HepG2 (cell line): ENCODE data around the gene ZBTB32. TPM values are rescaled to one million over a fixed set of nuclear protein-coding genes. Genes with fewer than 3 reads are reported as not detected.
A peak's percentile ranks its signal among the peaks of the same experiment; 100 is the strongest.

ENCODE experiments used
- ATAC-seq: fragments of 200-7000 bp; cut with Tn5 transposase; 3 replicates; pipeline ENCODE4 v1.9.1; 2020; ENCODE audit warnings: mild to moderate bottlenecking, moderate library complexity
- BruUV-seq: library from RNA; stranded (reverse); fragments of 400-500 nt; replicated peaks from 2 replicates; lab custom pipeline; 2021; lab: Mats Ljungman, UMichigan
- CTCF ChIA-PET: fragments of 300-600 bp; formaldehyde crosslinking; extraction: SDS; loops from one replicate; lab custom pipeline; 2021; ENCODE audit warnings: low total read pairs, inconsistent platforms, low intra/inter-chr PET ratio; lab: Yijun Ruan, JAX
- POLR2A ChIA-PET: fragments of 350-600 bp; sonication (Branson Sonifier 250); formaldehyde crosslinking; loops from one replicate; lab custom pipeline; 2020; ENCODE audit warnings: antibody characterized with exemption, inconsistent platforms; lab: Yijun Ruan, JAX
- DNase-seq: peaks from one replicate; pipeline ENCODE4 v3.0.0-alpha.2; 2015; ENCODE audit warnings: low spot score
- FAIRE-seq: peaks from 3 replicates; lab custom pipeline; 2011; peaks lifted over from hg19 to GRCh38; lab: Jason Lieb, UNC
- H2AFZ ChIP-seq: one replicate; pipeline ENCODE4 v1.6.1; 2011; ENCODE audit warnings: low read length, inconsistent platforms
- H3K27ac ChIP-seq: fragments of 300-600 bp; 3 replicates; pipeline ENCODE4 v1.8.0; 2011; ENCODE audit warnings: mixed run types, mild to moderate bottlenecking, mixed read lengths, low read length, inconsistent platforms; ENCODE audit not compliant: insufficient read depth; ENCODE audit errors: extremely low read length
- H3K27me3 ChIP-seq, 2 experiments: fragments of 200-600 bp in 1 of 2; 2 replicates in 1 of 2; 3 replicates in 1 of 2; pipeline versions ENCODE4 v1.6.0 to v1.8.0; 2011; ENCODE audit warnings: low read length in 2 of 2, mild to moderate bottlenecking in 2 of 2, moderate library complexity in 2 of 2, inconsistent platforms in 1 of 2; ENCODE audit not compliant: insufficient read depth in 2 of 2, control insufficient read depth in 1 of 2
- H3K36me3 ChIP-seq, 2 experiments: fragments of 200-600 bp in 1 of 2; replicated peaks in 1 of 2; 2 replicates in 1 of 2; 3 replicates in 1 of 2; pipeline versions ENCODE4 v1.5.1 to v1.8.0; 2011; ENCODE audit warnings: low read length in 2 of 2, inconsistent platforms in 1 of 2; ENCODE audit not compliant: insufficient read depth in 2 of 2, control insufficient read depth in 1 of 2
- H3K4me1 ChIP-seq: 2 replicates; pipeline ENCODE4 v1.5.1; 2012; ENCODE audit warnings: low read length, inconsistent platforms; ENCODE audit not compliant: insufficient read depth
- H3K4me2 ChIP-seq: 2 replicates; pipeline ENCODE4 v1.6.0; 2011; ENCODE audit warnings: low read depth, low read length, inconsistent platforms
- H3K4me3 ChIP-seq, 3 experiments: fragments of 200-600 bp in 1 of 3; sonication (generic), shearing (Covaris generic) in 1 of 3; replicated peaks in 1 of 3; 2 replicates each; pipeline ENCODE4 v1.5.1; 2011 to 2016; ENCODE audit warnings: low read length in 3 of 3, inconsistent platforms in 2 of 3, low read depth in 2 of 3, mild to moderate bottlenecking in 2 of 3, control low read depth in 1 of 3, mixed read lengths in 1 of 3; ENCODE audit not compliant: insufficient read depth in 1 of 3
- H3K79me2 ChIP-seq: one replicate; pipeline ENCODE4 v1.6.1; 2011; ENCODE audit warnings: low read length, inconsistent platforms; ENCODE audit not compliant: insufficient read depth
- H3K9ac ChIP-seq: 2 replicates; pipeline ENCODE4 v1.6.0; 2011; ENCODE audit warnings: mild to moderate bottlenecking, low read depth, low read length, inconsistent platforms; ENCODE audit not compliant: insufficient read depth
- H3K9me3 ChIP-seq: 2 replicates; pipeline ENCODE4 v1.5.1; 2012; ENCODE audit warnings: mild to moderate bottlenecking, low read length
- H4K20me1 ChIP-seq: 2 replicates; pipeline ENCODE4 v1.6.0; 2011; ENCODE audit warnings: inconsistent platforms, mild to moderate bottlenecking, low read length, moderate library complexity; ENCODE audit not compliant: insufficient read depth
- AGO2 ChIP-seq: fragments of 200-400 bp; formaldehyde crosslinking; optimal IDR thresholded peaks from 2 replicates; pipeline ENCODE3; 2017; ENCODE audit warnings: mild to moderate bottlenecking, low read depth, low read length, moderate library complexity
- ELK4 ChIP-seq: sonication (generic); formaldehyde crosslinking; IDR thresholded peaks from 2 replicates; pipeline ENCODE4 v1.9.0; 2021; ENCODE audit warnings: missing genetic modification reagents, borderline replicate concordance
- FIP1L1 ChIP-seq: fragments of 200-400 bp; formaldehyde crosslinking; IDR thresholded peaks from 2 replicates; pipeline ENCODE4 v1.6.1; 2018; ENCODE audit warnings: low read depth, mild to moderate bottlenecking, low read length, moderate library complexity, borderline replicate concordance; ENCODE audit not compliant: insufficient read depth
- FOXP1 ChIP-seq, 2 experiments: fragments of 450-650 bp in 1 of 2; IDR thresholded peaks; 2 replicates each; pipeline ENCODE4 v1.6.1; 2017 to 2018; ENCODE audit warnings: antibody characterized with exemption in 1 of 2
- HOXA5 ChIP-seq: sonication (generic); formaldehyde crosslinking; IDR thresholded peaks from 2 replicates; pipeline ENCODE4 v1.4.0; 2020; ENCODE audit warnings: missing genetic modification reagents
- IKZF5 ChIP-seq: IDR thresholded peaks from 2 replicates; pipeline ENCODE4 v1.6.1; 2018; ENCODE audit warnings: missing genetic modification reagents, mild to moderate bottlenecking, missing compliant biosample characterization
- IRX3 ChIP-seq: sonication (generic); formaldehyde crosslinking; IDR thresholded peaks from 2 replicates; pipeline ENCODE4 v1.8.1; 2023; ENCODE audit warnings: mild to moderate bottlenecking, low read depth, missing genetic modification reagents, borderline replicate concordance
- LRRFIP1 ChIP-seq: sonication (generic); formaldehyde crosslinking; conservative IDR thresholded peaks from 2 replicates; pipeline ENCODE4 v1.4.0; 2020; ENCODE audit warnings: missing genetic modification reagents
- MIER2 ChIP-seq: IDR thresholded peaks from 2 replicates; pipeline ENCODE4 v1.6.1; 2016; ENCODE audit warnings: missing biosample characterization, missing genetic modification reagents
- MXD3 ChIP-seq: IDR thresholded peaks from 2 replicates; pipeline ENCODE4 v1.6.1; 2016; ENCODE audit warnings: mild to moderate bottlenecking, missing biosample characterization, missing genetic modification reagents
- NRL ChIP-seq: sonication (generic); formaldehyde crosslinking; IDR thresholded peaks from 2 replicates; pipeline ENCODE4 v1.5.0; 2020; ENCODE audit warnings: missing genetic modification reagents, mild to moderate bottlenecking, moderate library complexity, borderline replicate concordance
- POLR2A ChIP-seq, 2 experiments: IDR thresholded peaks; 2 replicates each; pipeline ENCODE4 v1.6.1; 2011; ENCODE audit warnings: low read depth in 2 of 2, low read length in 2 of 2, mild to moderate bottlenecking in 1 of 2, moderate library complexity in 1 of 2; ENCODE audit not compliant: insufficient read depth in 1 of 2
- SMARCC2 ChIP-seq: fragments of 450-650 bp; IDR thresholded peaks from 2 replicates; pipeline ENCODE4 v1.6.1; 2017; ENCODE audit warnings: antibody characterized with exemption, mild to moderate bottlenecking
- ZMYM3 ChIP-seq: sonication (generic); formaldehyde crosslinking; IDR thresholded peaks from 2 replicates; pipeline ENCODE4 v1.5.1; 2020; ENCODE audit warnings: mild to moderate bottlenecking, missing genetic modification reagents
- WGBS: methylation state at CpG from one replicate; pipeline ENCODE4 v1.1.6; 2017; ENCODE audit warnings: low lambda C conversion rate; 5-methylcytosine and 5-hydroxymethylcytosine counted together
- in situ Hi-C: cut with HindIII; loops from 2 replicates; pipeline ENCODE4 v1.10.0; 2017; ENCODE audit warnings: low pct_unique_long_range_greater_than_20kb; ENCODE audit not compliant: extremely low pct_ligation_motif_present
- intact Hi-C: fragments of 100-400 bp; cut with micrococcal nuclease; formaldehyde crosslinking; loops from one replicate; pipeline ENCODE4 v1.10.0; 2022; ENCODE audit not compliant: unreplicated experiment
- polyA plus RNA-seq, 8 experiments: library from polyadenylated mRNA; depleted of rRNA in 3 of 8; stranded (reverse) in 7 of 8; unstranded in 1 of 8; fragments of >200 nt; fragmentation: Illumina TruSeq in 4 of 8; extraction: Trizol in 4 of 8; gene quantifications; 2 replicates each; pipeline versions ENCODE4 v1.2.1 to v1.2.3, GENCODE V29; 2011 to 2016; ENCODE audit warnings: low read depth in 4 of 8, missing spikeins in 1 of 8, mixed read lengths in 1 of 8; ENCODE audit not compliant: insufficient read depth in 1 of 8
- total RNA-seq, 5 experiments: library from RNA; depleted of rRNA; stranded (reverse); fragments of >200 nt; fragmentation: Illumina TruSeq; extraction: Trizol; gene quantifications; 2 replicates each; pipeline ENCODE4 v1.2.3, GENCODE V29; 2016; ENCODE audit warnings: low read depth in 1 of 5

Gene ZBTB32
- total and polyA plus RNA-seq, 2 of the 13 experiments (the other 11 are each of a cell fraction or from before 2014, with no cell fraction given) = not detected

- WGBS = 96% methylated on average over 26 of the region's 35 CpGs
- DNase-seq (no peak), ATAC-seq (no peak), FAIRE-seq (no peak)
- no peaks in the 10 kb centered on the region for H3K79me2 ChIP-seq
- H4K20me1 ChIP-seq = no peaks in the 10 kb centered on the region
- H3K9me3 ChIP-seq = no peaks in the 10 kb centered on the region
- in situ Hi-C loops = no loop called here
- H3K9ac ChIP-seq = no peak overlapping the region
- intact Hi-C loops = no loop called here
- H3K27me3 ChIP-seq = no peaks in the 10 kb centered on the region
- no peak overlapping the region for H2AFZ ChIP-seq
- TF ChIP-seq FIP1L1 (no peak), ELK4 (CRISPR knock-in tag) (no peak), POLR2A (IDR thresholded peaks at IDR 0.05; ENCODE audit: insufficient read depth in 1 of 2, low read depth in 2 of 2, low read length in 2 of 2) (peak in 1 of 2 experiments; percentile 16; a peak in 1 of 4 replicates), MIER2 (no peak), NRL (CRISPR knock-in tag) (no peak), IRX3 (CRISPR knock-in tag) (no peak), LRRFIP1 (CRISPR knock-in tag) (no peak), MXD3 (CRISPR knock-in tag) (no peak), SMARCC2 (no peak), HOXA5 (CRISPR knock-in tag) (no peak), IKZF5 (CRISPR knock-in tag) (no peak), ZMYM3 (CRISPR knock-in tag) (no peak), FOXP1 (IDR thresholded peaks at IDR 0.05) (no peak), FOXP1 (CRISPR knock-in tag; IDR thresholded peaks at IDR 0.05) (no peak), AGO2 (peak; percentile 80)
- BruUV-seq = no TSS peak
- H3K4me3 ChIP-seq = no peak overlapping the region
- H3K27ac ChIP-seq = no peak overlapping the region
- no peaks in the 10 kb centered on the region for H3K4me1 ChIP-seq
- no peak overlapping the region for H3K4me2 ChIP-seq
- ChIA-PET CTCF (no interaction called here), POLR2A (interaction anchor here (1.2 kb wide), 1 partner anchor 58 kb away, joined by 3 read pairs; no protein-coding TSS in a partner anchor)
- H3K36me3 ChIP-seq = peaks cover 40 to 91% of the 10 kb centered on the region in 2 experiments; a peak in 4 of 5 replicates
Measured at GRCh38 chr19:35733180-35734125, 29.1 kb downstream of the ZBTB32 start.
